Mucosa of descending colon (tissue), 3 donors: ENCODE measurements around the gene PLA2G4B. TPM values are rescaled to one million over a fixed set of nuclear protein-coding genes. Genes with fewer than 3 reads are reported as not detected.

Source experiments
- ATAC-seq: fragments of 200-7000 bp; cut with Tn5 transposase; one replicate; pipeline ENCODE4 v1.9.1; 2020; ENCODE audit warnings: mild to moderate bottlenecking, moderate library complexity
- DNase-seq, 3 donors: peaks; one replicate each; pipeline ENCODE4 v3.0.0-alpha.2; 2020
- H3K36me3 ChIP-seq: fragments of 200-600 bp; one replicate; pipeline ENCODE4 v1.8.0; 2021; ENCODE audit warnings: low read depth, mild to moderate bottlenecking
- H3K4me1 ChIP-seq: fragments of 200-600 bp; one replicate; pipeline ENCODE4 v1.8.0; 2021; ENCODE audit warnings: low read depth, mild to moderate bottlenecking
- H3K4me3 ChIP-seq: fragments of 200-600 bp; one replicate; pipeline ENCODE4 v1.8.0; 2021; ENCODE audit warnings: mild to moderate bottlenecking
- H3K9me3 ChIP-seq: fragments of 200-600 bp; one replicate; pipeline ENCODE4 v1.8.0; 2021; ENCODE audit warnings: mild to moderate bottlenecking
- intact Hi-C, 2 donors: fragments of 100-400 bp; cut with DNase I in 1 of 2; cut with micrococcal nuclease in 1 of 2; formaldehyde crosslinking; loops; one replicate each; pipeline versions ENCODE4 v1.11.0 to v1.11.1; 2022; cut with DNase I, micrococcal nuclease
- total RNA-seq, 3 donors: library from RNA; stranded (reverse); fragmentation: NEBNext Ultra II Directional in 2 of 3; extraction: Animal tissue kit (Norgen Biotek cat#: 25700) in 2 of 3; gene quantifications; one replicate each; pipeline versions ENCODE4 v1.2.1 to v1.2.4, GENCODE V29; 2021 to 2023
- TF ChIP-seq, protein P1 (sequence below): fragments of 200-600 bp; IDR thresholded peaks from one replicate; pipeline ENCODE4 v1.8.0; 2022; ENCODE audit warnings: antibody characterized with exemption, mild to moderate bottlenecking
- donor health status: DM: no; HTN: no; CAD: no; lungs with moderate emphysema.
- donor health status: DM: no; HTN: no; CAD: no.
- donor health status: DM: no; HTN: yes; CAD: no.

The PLA2G4B gene
- total RNA-seq, 3 donors from 2014 or later = 5.2 to 9.7 (median 6.4) TPM

GRCh38 chr15:41891226-41891625 lies 52.6 kb downstream of the PLA2G4B start:
- intact Hi-C loops = no loop called here
- no peak for ATAC-seq
- peaks cover 9% of the 10 kb centered on the region for H3K4me1 ChIP-seq
- TF ChIP-seq, protein P1, sequence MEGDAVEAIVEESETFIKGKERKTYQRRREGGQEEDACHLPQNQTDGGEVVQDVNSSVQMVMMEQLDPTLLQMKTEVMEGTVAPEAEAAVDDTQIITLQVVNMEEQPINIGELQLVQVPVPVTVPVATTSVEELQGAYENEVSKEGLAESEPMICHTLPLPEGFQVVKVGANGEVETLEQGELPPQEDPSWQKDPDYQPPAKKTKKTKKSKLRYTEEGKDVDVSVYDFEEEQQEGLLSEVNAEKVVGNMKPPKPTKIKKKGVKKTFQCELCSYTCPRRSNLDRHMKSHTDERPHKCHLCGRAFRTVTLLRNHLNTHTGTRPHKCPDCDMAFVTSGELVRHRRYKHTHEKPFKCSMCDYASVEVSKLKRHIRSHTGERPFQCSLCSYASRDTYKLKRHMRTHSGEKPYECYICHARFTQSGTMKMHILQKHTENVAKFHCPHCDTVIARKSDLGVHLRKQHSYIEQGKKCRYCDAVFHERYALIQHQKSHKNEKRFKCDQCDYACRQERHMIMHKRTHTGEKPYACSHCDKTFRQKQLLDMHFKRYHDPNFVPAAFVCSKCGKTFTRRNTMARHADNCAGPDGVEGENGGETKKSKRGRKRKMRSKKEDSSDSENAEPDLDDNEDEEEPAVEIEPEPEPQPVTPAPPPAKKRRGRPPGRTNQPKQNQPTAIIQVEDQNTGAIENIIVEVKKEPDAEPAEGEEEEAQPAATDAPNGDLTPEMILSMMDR = no peak
- DNase-seq = no peak
- no peaks in the 10 kb centered on the region for H3K9me3 ChIP-seq
- H3K36me3 ChIP-seq = no peaks in the 10 kb centered on the region
- H3K4me3 ChIP-seq = no peak overlapping the region

DNA sequence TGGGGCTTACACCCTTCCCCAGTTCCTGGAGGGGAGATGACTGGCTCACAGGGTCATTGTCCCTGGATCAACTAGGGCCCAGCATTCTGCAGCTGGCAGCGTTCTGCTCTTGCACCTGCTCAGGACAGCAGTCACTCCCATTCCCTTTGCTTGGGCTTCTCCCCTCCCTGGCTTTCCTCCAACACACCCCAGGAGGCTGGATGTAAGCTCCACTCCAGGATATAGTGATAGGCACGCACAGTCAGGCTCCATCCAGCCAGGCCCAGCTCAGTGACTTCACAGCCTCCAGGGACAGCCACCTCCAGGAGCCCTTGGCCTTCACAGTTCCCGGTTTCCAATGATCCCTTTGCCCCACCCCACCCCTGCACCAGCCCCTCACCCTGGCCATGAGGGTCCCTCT lies 53.3 kb downstream of the PLA2G4B start:
- intact Hi-C loops = no loop called here

GRCh38 chr15:41892621-41893421 lies 54.2 kb downstream of the PLA2G4B start:
- intact Hi-C loops = no loop called here
- no peak overlapping the region for H3K4me3 ChIP-seq
- no peaks in the 10 kb centered on the region for H3K9me3 ChIP-seq
- no peaks in the 10 kb centered on the region for H3K36me3 ChIP-seq
- H3K4me1 ChIP-seq = peaks cover 9% of the 10 kb centered on the region
- DNase-seq = peak in 2 of 3 donors; percentile 75 to 76
- TF ChIP-seq, protein P1 = no peak
- ATAC-seq = peak; percentile 69

More for the DNA sequence above, 53.3 kb downstream of the PLA2G4B start:
- no peaks in the 10 kb centered on the region for H3K9me3 ChIP-seq
- peaks cover 9% of the 10 kb centered on the region for H3K4me1 ChIP-seq
- ATAC-seq = peak; percentile 9
- no peak for DNase-seq
- TF ChIP-seq, protein P1 = no peak
- no peak overlapping the region for H3K4me3 ChIP-seq
- H3K36me3 ChIP-seq = no peaks in the 10 kb centered on the region

- no peak within 1 kb of the TSS for H3K4me3 ChIP-seq
- DNase-seq (no peak), ATAC-seq (no peak)
- intact Hi-C loops = no loop called here
- no peaks in the 10 kb centered on the region for H3K9me3 ChIP-seq
- TF ChIP-seq, protein P1 = no peak
- H3K36me3 ChIP-seq = no peaks in the 10 kb centered on the region
- H3K4me1 ChIP-seq = peaks cover 9% of the 10 kb centered on the region
Measured at GRCh38 chr15:41893422-41894250, 55.0 kb downstream of the PLA2G4B start, which contains the start of gene SPTBN5. Gene SPTBN5 (minus strand): TSS chr15:41894053. CDS start chr15:41893497, 556 bp downstream.

- intact Hi-C loops = no loop called here
- ATAC-seq (no peak), DNase-seq (no peak)
- TF ChIP-seq, protein P1 = no peak
- H3K9me3 ChIP-seq = no peaks in the 10 kb centered on the region
- peaks cover 9% of the 10 kb centered on the region for H3K4me1 ChIP-seq
- no peaks in the 10 kb centered on the region for H3K36me3 ChIP-seq
- no peak overlapping the region for H3K4me3 ChIP-seq
Measured at GRCh38 chr15:41894251-41894790, 55.7 kb downstream of the PLA2G4B start.
